CD1c-positive myeloid dendritic cell (primary cell): Measurements from ENCODE around the gene SUMO1.

Experiments used
- DNase-seq: peaks from one replicate; pipeline ENCODE4 v3.0.0-alpha.2; 2016; ENCODE audit errors: extremely low spot score

SUMO1 gene

GRCh38 chr2:202201220-202202160 is 36.9 kb downstream of the SUMO1 start:
- DNase-seq: peak; percentile 11

- DNase-seq: no peak
Measured at GRCh38 chr2:202196727-202197126, 41.7 kb downstream of the SUMO1 start.

GRCh38 chr2:202194418-202194817 is 44.0 kb downstream of the SUMO1 start:
- DNase-seq: no peak

GRCh38 chr2:202193881-202194353 is 44.5 kb downstream of the SUMO1 start:
- DNase-seq: no peak

GRCh38 chr2:202193305-202193704 is 45.1 kb downstream of the SUMO1 start:
- no peak for DNase-seq

- no peak for DNase-seq
Measured at GRCh38 chr2:202187570-202187969, 50.8 kb downstream of the SUMO1 start.

- no peak for DNase-seq
Measured at GRCh38 chr2:202186641-202187202, 51.7 kb downstream of the SUMO1 start.

GRCh38 chr2:202185156-202185555 is 53.2 kb downstream of the SUMO1 start:
- DNase-seq: no peak

- no peak for DNase-seq
Measured at GRCh38 chr2:202184557-202184956, 53.8 kb downstream of the SUMO1 start.

GRCh38 chr2:202178346-202178958 is 59.9 kb downstream of the SUMO1 start:
- DNase-seq: peak; percentile 78

- DNase-seq: peak; percentile 74
Measured at GRCh38 chr2:202172439-202173211, 65.8 kb downstream of the SUMO1 start.

- DNase-seq: no peak
Measured at GRCh38 chr2:202171241-202171825, 67.1 kb downstream of the SUMO1 start.

GRCh38 chr2:202169832-202170424 is 68.5 kb downstream of the SUMO1 start:
- no peak for DNase-seq

- no peak for DNase-seq
Measured at GRCh38 chr2:202169131-202169530, 69.3 kb downstream of the SUMO1 start.

GRCh38 chr2:202165945-202166344 is 72.5 kb downstream of the SUMO1 start:
- DNase-seq: no peak

- no peak for DNase-seq
Measured at GRCh38 chr2:202165208-202165607, 73.2 kb downstream of the SUMO1 start.

GRCh38 chr2:202164411-202164810 is 74.0 kb downstream of the SUMO1 start:
- no peak for DNase-seq

GRCh38 chr2:202161151-202161835 is 77.1 kb downstream of the SUMO1 start:
- DNase-seq: no peak

GRCh38 chr2:202158796-202159195 is 79.6 kb downstream of the SUMO1 start:
- no peak for DNase-seq

- DNase-seq: no peak
Measured at GRCh38 chr2:202157211-202157990, 81.0 kb downstream of the SUMO1 start.
